GM18861 (cell line): ENCODE data around the gene FCN3.
"Not testable (repeated sequence)": the region's sequence is repeated elsewhere in the genome, so short reads cannot be mapped to it uniquely, and the experiment has no call there.

Experiments used
- ATAC-seq: cut with Tn5 transposase; IDR thresholded peaks from one replicate; pipeline ENCODE4 v1.9.1; 2021; ENCODE audit not compliant: unreplicated experiment

FCN3 gene

GRCh38 chr1:27374362-27375086, at the start of gene FCN3:
Gene FCN3 (minus strand): TSS chr1:27374824. CDS start chr1:27374818, 6 bp downstream.
- ATAC-seq = no peak

GRCh38 chr1:27423709-27424108, 49.1 kb upstream of the FCN3 start:
- no peak for ATAC-seq

GRCh38 chr1:27418326-27419185, 43.9 kb upstream of the FCN3 start:
- ATAC-seq = peak; percentile 62

- no peak for ATAC-seq
These were observed 43.1 kb upstream of the FCN3 start for GRCh38 chr1:27417713-27418112.

GRCh38 chr1:27416387-27417111, 41.9 kb upstream of the FCN3 start:
- no peak for ATAC-seq

- ATAC-seq = no peak
These were observed 39.5 kb upstream of the FCN3 start for GRCh38 chr1:27414091-27414490.

DNA sequence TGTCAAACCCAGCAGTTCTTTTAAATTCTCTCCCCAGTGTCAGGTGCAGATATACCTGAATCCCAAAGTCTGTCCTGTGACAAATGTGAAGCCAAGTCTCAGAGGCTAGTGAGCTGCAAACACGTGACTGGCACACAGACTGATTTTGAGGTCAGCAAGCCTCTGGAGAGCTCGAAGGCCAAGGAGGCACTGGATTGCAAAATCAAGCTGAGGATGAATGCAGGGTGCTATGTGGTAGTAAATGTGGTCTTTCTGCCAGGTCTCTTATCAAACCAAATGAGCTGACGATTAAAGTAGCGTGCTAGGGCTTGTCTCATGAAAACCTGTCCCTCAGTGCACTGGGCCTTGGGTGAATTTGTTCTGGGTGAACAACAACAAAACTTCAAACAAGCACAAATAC, 38.4 kb upstream of the FCN3 start:
- no peak for ATAC-seq

- ATAC-seq = no peak
These were observed 37.9 kb upstream of the FCN3 start for GRCh38 chr1:27412502-27412901.

DNA sequence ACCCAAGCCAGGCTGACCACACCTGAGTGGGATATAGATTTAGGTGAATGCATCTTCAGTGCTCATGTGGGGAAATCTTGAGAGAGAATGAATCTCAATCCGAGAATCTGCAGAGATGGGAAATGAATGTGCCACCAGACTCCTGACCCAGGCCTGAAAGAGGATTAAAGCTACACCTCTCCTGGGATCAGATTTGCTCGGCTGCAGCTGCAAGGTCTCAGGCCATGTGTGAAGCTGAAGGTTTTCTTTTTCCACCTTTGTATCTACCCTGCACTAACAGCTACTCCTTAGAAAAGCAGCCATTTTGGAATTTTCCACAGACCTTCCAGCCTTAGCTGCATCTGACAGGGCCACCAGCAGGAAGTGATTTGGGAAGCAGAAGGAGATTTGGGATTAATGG, 36.1 kb upstream of the FCN3 start:
- ATAC-seq = no peak

DNA sequence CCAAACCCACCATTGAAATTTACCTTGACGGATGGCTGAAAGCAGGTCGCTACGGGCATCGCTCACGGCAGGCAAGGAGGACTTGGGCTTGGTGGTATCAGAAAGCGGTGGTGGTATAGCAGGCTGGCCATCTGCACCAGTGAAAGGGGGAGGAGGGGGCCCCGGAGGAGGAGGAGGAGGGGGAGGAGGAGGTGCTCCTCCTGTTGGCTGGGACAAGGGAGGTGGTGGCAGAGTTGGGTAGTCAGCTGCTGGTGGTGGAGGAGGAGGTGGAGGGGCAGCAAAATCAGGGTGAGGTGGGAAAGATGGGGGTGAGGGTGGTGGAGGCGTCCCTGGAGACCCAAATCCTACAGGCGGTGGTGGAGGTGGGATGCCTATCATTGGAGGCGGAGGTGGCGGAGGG, 35.0 kb upstream of the FCN3 start:
- no peak for ATAC-seq

DNA sequence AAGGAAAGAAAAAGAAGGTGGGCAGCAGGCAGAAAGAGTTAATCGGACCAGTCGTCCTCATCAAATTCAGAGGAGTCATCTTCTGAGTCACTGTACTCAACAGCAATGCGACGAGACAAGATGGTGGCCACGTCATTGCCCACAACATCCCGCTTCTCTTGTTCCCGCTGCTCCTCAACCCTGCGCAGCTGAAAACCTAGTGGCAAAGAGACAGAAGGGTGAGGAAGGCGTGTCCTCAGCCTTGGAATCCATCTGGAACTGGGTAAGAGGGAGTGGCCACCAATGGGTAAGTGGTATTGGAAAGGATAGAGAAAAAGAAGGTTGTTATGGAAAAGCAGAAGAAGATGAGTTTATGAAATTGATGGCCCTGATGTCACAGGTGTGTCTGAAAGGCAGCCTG, 33.5 kb upstream of the FCN3 start:
- ATAC-seq = no peak

DNA sequence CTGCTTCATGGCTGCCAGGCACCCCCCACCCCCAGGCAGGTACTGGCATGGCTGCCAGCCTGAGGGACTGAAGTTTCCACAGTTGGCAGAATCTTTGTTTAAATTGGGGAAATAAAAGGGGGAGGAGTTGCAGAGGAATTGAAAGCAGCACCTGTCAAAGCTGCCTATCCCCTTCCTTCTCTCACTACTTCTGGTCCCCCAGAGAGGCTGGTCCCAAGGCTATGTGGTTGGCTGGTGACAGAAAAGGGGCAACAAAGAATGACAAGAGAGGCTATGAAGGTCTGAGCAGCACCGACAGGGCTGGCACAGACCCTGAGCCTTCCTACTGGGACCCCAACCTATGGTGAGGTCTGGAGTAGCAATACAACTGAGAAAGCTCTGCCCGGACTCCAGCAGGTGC, 32.2 kb upstream of the FCN3 start:
- not testable (repeated sequence) for ATAC-seq

GRCh38 chr1:27406362-27406680, 31.7 kb upstream of the FCN3 start:
- ATAC-seq = no peak

- not testable (repeated sequence) for ATAC-seq
These were observed 31.2 kb upstream of the FCN3 start for GRCh38 chr1:27405598-27406361.

DNA sequence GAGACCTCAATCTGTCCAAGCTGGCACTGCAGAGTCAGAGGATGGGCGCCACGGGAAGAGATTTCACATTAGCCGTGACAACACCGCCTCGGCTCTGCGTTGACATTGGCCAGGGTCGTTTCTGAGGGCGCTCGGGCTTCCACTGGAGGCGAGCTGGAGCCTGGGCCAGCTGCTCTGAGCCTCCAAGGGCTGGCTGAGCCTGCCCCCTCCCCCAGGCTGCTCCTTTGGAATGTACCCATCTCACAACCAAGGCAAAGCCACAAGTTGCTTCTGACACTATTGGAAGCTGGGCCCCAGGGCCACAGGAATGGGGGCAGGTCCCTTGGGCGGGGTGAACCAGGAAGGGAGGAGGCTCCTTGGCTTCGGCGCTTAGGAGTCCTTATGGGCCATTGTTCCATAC, 30.4 kb upstream of the FCN3 start:
- ATAC-seq = no peak

- no peak for ATAC-seq
These were observed 29.3 kb upstream of the FCN3 start for GRCh38 chr1:27403931-27404330.

- ATAC-seq = peak; percentile 40
These were observed 28.6 kb upstream of the FCN3 start for GRCh38 chr1:27403065-27403726.

DNA sequence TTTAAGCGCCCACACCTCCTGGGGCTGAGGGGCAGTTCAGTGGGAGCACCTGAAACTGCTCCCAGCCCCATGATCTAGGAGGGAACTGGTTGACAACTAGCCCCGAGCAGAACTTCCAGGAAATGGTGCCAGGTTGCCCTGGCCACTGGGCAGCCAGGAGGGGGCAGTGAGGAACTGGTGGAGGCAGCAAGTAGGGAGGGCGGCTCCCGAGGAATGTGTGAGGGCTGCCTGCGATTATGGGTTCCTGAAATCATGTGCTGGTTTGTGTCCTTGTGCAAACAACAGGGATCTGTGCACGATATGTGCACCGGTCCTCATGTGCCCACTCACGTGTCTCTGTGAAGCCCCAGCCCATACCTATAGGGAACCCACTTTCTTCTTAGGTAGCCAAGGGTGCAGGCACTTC, 27.7 kb upstream of the FCN3 start:
- ATAC-seq = no peak

- no peak for ATAC-seq
These were observed 26.3 kb upstream of the FCN3 start for GRCh38 chr1:27400963-27401341.

- ATAC-seq = no peak
These were observed 25.7 kb upstream of the FCN3 start for GRCh38 chr1:27400082-27400962.
